Neural crest cell (in vitro differentiated cells): ENCODE measurements around the gene INAVA. TPM values are rescaled to one million over a fixed set of nuclear protein-coding genes. Genes with fewer than 3 reads are reported as not detected.

ENCODE experiments used
- DNase-seq: peaks from one replicate; pipeline ENCODE4 v3.0.0; 2021; ENCODE audit warnings: low read depth, mixed read lengths, low spot score
- H3K27ac Mint-ChIP-seq: one replicate; pipeline ENCODE4 v1.8.0; 2021; ENCODE audit warnings: mild to moderate bottlenecking, mixed read lengths; ENCODE audit not compliant: unreplicated experiment
- H3K27me3 Mint-ChIP-seq: 2 replicates; pipeline ENCODE4 v1.8.0; 2021; ENCODE audit warnings: low read depth, mild to moderate bottlenecking, mixed read lengths
- H3K36me3 Mint-ChIP-seq: 2 replicates; pipeline ENCODE4 v1.8.0; 2021; ENCODE audit warnings: low read depth, mild to moderate bottlenecking, mixed read lengths
- H3K4me1 Mint-ChIP-seq: 2 replicates; pipeline ENCODE4 v1.8.0; 2021; ENCODE audit warnings: mixed read lengths
- H3K4me3 Mint-ChIP-seq: one replicate; pipeline ENCODE4 v1.8.0; 2021; ENCODE audit warnings: mild to moderate bottlenecking, mixed read lengths
- H3K9me3 Mint-ChIP-seq: 2 replicates; pipeline ENCODE4 v1.8.0; 2021; ENCODE audit warnings: mixed read lengths
- total RNA-seq: library from RNA; stranded (reverse); gene quantifications from 2 replicates; pipeline ENCODE4 v1.2.1, GENCODE V29; 2021
- TF ChIP-seq, protein P1 (sequence below): fragments of 200-600 bp; sonication (generic); conservative IDR thresholded peaks from 2 replicates; pipeline ENCODE4 v1.5.0; 2021; ENCODE audit warnings: antibody characterized with exemption, mild to moderate bottlenecking

Gene INAVA
- total RNA-seq, 1 donor from 2014 or later, result 51.8 TPM

DNA sequence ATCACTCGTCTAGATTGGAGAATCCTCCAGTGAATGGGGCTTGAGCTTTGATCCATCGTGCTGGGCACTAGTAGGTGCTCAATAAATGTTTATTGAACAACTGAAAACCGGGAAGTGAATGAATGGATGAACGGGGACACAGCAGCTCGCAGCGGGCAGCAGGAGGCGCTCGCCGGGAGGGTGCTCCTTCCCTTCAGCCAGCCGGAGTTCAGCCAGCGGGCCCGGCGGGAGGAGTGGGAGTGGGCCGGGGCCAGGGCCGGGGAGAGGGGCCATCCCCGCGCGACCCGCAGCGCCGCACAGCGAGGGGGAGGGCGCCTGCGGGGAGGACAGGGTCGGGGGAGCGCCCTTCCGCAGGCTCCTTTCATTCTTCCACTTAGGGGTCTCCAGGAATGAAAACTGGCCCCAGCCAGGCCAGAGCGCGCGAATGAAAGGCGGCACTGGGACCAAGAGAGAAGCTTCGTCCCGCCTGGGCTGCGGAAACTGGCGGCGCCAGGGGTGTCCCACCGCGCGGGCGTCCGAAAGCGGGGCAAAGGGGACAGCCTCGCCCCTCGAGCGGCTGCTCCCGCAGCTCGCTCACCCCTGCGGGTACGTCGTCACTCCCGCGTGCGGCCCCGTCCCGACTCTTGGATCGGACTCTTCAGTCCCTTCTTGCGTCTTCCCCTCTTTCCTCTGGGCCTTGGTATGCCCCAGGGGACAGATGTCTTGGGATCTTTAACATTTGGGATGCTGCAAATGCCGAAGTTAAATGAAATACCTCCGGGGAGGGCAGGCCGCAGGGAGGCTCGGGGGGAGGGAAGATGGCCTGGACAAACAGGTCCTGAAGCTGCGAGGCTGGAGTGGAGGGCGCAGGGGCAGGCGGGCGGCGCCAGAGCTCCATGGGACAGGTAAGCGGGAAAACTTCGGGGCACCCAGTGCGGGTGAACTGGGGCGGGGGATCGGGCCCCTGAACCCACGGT lies 3.6 kb upstream of the INAVA start:
- DNase-seq, result peak; percentile 70
- Mint-ChIP-seq H3K9me3 (no peaks in the 10 kb centered on the region), H3K4me3 (peak overlapping the region; percentile 99), H3K36me3 (no peaks in the 10 kb centered on the region), H3K27me3 (no peaks in the 10 kb centered on the region), H3K27ac (peak overlapping the region; percentile 98), H3K4me1 (peaks cover 72% of the 10 kb centered on the region)
- TF ChIP-seq, protein P1, sequence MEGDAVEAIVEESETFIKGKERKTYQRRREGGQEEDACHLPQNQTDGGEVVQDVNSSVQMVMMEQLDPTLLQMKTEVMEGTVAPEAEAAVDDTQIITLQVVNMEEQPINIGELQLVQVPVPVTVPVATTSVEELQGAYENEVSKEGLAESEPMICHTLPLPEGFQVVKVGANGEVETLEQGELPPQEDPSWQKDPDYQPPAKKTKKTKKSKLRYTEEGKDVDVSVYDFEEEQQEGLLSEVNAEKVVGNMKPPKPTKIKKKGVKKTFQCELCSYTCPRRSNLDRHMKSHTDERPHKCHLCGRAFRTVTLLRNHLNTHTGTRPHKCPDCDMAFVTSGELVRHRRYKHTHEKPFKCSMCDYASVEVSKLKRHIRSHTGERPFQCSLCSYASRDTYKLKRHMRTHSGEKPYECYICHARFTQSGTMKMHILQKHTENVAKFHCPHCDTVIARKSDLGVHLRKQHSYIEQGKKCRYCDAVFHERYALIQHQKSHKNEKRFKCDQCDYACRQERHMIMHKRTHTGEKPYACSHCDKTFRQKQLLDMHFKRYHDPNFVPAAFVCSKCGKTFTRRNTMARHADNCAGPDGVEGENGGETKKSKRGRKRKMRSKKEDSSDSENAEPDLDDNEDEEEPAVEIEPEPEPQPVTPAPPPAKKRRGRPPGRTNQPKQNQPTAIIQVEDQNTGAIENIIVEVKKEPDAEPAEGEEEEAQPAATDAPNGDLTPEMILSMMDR, result peak; percentile 76

DNA sequence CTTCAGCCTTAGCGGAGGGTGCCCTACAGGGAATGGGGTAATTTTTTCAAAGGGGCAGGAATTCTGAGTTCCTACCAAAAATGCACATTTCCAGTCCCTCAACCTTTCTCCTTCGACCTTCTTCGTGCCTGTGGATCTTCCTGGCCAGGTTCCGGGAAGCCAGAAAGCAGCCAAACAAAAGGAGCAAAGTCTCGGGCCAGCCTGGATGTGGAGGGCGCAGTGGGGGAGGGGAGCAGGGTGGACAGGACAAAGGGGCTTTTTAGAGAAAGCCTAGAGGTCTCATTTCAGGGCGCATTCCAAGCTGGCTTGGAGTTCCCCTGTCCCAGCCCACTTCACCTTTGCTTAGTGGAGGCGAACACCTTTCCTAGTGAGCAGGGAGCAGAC lies 2.9 kb upstream of the INAVA start:
- DNase-seq, result peak; percentile 71
- Mint-ChIP-seq H3K27me3 (no peaks in the 10 kb centered on the region), H3K4me3 (peak overlapping the region; percentile 99), H3K9me3 (no peaks in the 10 kb centered on the region), H3K27ac (peak overlapping the region; percentile 98), H3K4me1 (peaks cover 73% of the 10 kb centered on the region), H3K36me3 (no peaks in the 10 kb centered on the region)
- TF ChIP-seq, protein P1, result no peak

DNA sequence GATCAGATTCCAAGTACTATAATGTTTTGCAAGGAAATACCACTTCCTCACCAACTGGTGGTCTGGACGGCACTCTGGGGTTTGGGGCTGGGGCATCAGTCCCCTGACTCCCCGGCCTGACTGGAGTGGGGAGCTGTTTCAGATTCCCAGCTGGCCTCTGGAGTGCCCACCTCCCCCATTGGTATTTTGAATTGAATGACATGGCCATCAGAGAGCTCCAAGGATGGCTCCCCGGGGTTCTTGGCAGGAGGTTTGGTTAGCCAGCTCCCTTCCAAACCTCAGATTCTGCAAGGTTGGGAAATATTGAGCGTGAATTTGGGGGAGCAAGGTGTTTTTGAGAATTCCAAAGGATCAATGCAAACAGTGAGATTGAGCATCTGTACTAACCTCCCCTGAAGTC lies 2.2 kb upstream of the INAVA start:
- Mint-ChIP-seq H3K4me3 (peak overlapping the region; percentile 99), H3K9me3 (no peaks in the 10 kb centered on the region), H3K27ac (peak overlapping the region; percentile 98), H3K27me3 (no peaks in the 10 kb centered on the region), H3K36me3 (no peaks in the 10 kb centered on the region), H3K4me1 (peaks cover 68% of the 10 kb centered on the region)
- TF ChIP-seq, protein P1, result no peak
- no peak for DNase-seq

DNA sequence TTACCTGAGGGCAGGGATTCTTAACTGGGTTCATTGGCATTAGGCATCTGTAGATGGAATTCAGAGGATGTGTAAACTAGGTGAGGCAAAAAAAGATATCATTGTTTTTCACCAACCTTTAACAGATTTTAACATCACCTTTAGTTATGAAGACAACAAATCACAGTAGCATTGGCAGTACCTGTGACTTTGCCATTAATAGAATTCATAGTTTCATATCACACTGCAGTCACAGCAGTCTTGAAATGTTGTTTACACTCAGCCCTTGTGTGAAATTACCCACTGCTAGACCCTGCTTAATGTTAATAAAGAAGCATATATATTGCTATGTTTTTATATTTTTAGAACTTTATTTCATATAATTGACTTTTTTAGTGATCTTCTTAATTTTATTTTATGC lies 1.7 kb upstream of the INAVA start:
- Mint-ChIP-seq H3K36me3 (no peaks in the 10 kb centered on the region), H3K9me3 (no peaks in the 10 kb centered on the region), H3K4me1 (peaks cover 68% of the 10 kb centered on the region), H3K27me3 (no peaks in the 10 kb centered on the region), H3K27ac (no peak overlapping the region), H3K4me3 (peak overlapping the region; percentile 99)
- TF ChIP-seq, protein P1, result no peak
- DNase-seq, result no peak

DNA sequence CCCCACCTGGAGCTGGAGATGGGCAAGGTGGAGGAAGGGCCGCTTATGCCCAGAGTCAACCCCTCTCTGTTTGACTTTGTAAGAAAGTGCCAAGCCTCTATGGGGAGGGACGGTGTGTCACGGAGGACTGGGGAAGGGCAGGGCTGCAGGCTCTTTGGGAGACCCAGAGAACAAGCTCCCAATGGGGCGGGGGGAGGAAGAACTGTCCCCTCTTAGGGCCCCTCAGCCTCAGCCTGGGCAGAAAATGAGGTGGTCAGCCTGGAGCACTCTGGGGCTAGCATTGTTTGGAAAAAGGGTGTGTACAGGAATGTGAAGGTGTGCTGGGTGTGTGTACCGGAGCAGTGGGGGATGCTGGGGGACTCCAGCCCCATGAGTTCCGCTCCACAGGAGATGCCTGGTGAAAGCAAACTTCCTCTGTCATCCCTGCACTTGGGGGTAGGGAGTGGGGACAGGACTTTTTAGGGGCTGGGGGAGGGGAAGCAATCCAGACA lies 1.2 kb upstream of the INAVA start:
- H3K27ac Mint-ChIP-seq, result no peak overlapping the region
- H3K4me1 Mint-ChIP-seq, result peaks cover 71% of the 10 kb centered on the region

More for the DNA sequence above, 1.2 kb upstream of the INAVA start:
- Mint-ChIP-seq H3K4me3 (peak overlapping the region; percentile 99), H3K27me3 (no peaks in the 10 kb centered on the region), H3K9me3 (no peaks in the 10 kb centered on the region), H3K36me3 (no peaks in the 10 kb centered on the region)
- TF ChIP-seq, protein P1, result no peak
- no peak for DNase-seq
